ENCODE data around the gene RPUSD2.

Gene RPUSD2

GRCh38 chr15:40569129-40569953 is at the start of gene RPUSD2:
TSS of gene RPUSD2 (plus strand) at chr15:40569299. CDS start at chr15:40569338, 39 bp downstream.
- DNase-seq: no peak

GRCh38 chr15:40523611-40524010 is 45.5 kb upstream of the RPUSD2 start:
- no peak for DNase-seq

- DNase-seq: no peak
These were observed 43.2 kb upstream of the RPUSD2 start for GRCh38 chr15:40525855-40526254.

GRCh38 chr15:40528801-40529200 is 40.3 kb upstream of the RPUSD2 start:
- no peak for DNase-seq

- DNase-seq: no peak
These were observed 35.2 kb upstream of the RPUSD2 start for GRCh38 chr15:40533763-40534364.

- DNase-seq: no peak
These were observed 34.7 kb upstream of the RPUSD2 start for GRCh38 chr15:40534371-40534770.

GRCh38 chr15:40536501-40536900 is 32.6 kb upstream of the RPUSD2 start:
- DNase-seq: no peak

GRCh38 chr15:40538976-40539375 is 30.1 kb upstream of the RPUSD2 start:
- no peak for DNase-seq

GRCh38 chr15:40543082-40543481 is 26.0 kb upstream of the RPUSD2 start:
- no peak for DNase-seq

GRCh38 chr15:40543631-40544294 is 25.3 kb upstream of the RPUSD2 start:
- no peak for DNase-seq

GRCh38 chr15:40545457-40545856 is 23.6 kb upstream of the RPUSD2 start:
- no peak for DNase-seq

- DNase-seq: no peak
These were observed 20.5 kb upstream of the RPUSD2 start for GRCh38 chr15:40548610-40549009.

GRCh38 chr15:40549894-40550293 is 19.2 kb upstream of the RPUSD2 start:
- DNase-seq: no peak

GRCh38 chr15:40550341-40551037 is 18.6 kb upstream of the RPUSD2 start:
- no peak for DNase-seq

GRCh38 chr15:40554161-40554525 is 15.0 kb upstream of the RPUSD2 start:
- DNase-seq: no peak

GRCh38 chr15:40555876-40556275 is 13.2 kb upstream of the RPUSD2 start:
- no peak for DNase-seq

- DNase-seq: no peak
These were observed 10.0 kb upstream of the RPUSD2 start for GRCh38 chr15:40558952-40559742.

- DNase-seq: no peak
These were observed 6.4 kb upstream of the RPUSD2 start for GRCh38 chr15:40562691-40563090.

- no peak for DNase-seq
These were observed 5.7 kb upstream of the RPUSD2 start for GRCh38 chr15:40563426-40563825.

GRCh38 chr15:40564591-40565332 is 4.3 kb upstream of the RPUSD2 start, which contains the start of gene CCDC32:
TSS of gene CCDC32 (minus strand) at chr15:40565042. CDS start at chr15:40563015, 2,027 bp downstream.
- no peak for DNase-seq
